Activated naive CD4-positive, alpha-beta T cell treated with anti-CD3 and anti-CD28 coated beads for 36 hours (primary cell): ENCODE data around the gene GABBR1. TPM values are rescaled to one million over a fixed set of nuclear protein-coding genes. Genes with fewer than 3 reads are reported as not detected.

ENCODE experiments used
- CTCF ChIA-PET: fragments of 350-600 bp; sonication (Branson Sonifier 250); formaldehyde crosslinking; loops from one replicate; lab custom pipeline; 2021; ENCODE audit warnings: antibody characterized with exemption; lab: Charles Lee
- DNase-seq: peaks from one replicate; pipeline ENCODE4 v3.0.0-alpha.2; 2020
- H3K27ac Mint-ChIP-seq: one replicate; pipeline ENCODE4 v1.8.0; 2021; ENCODE audit warnings: mild to moderate bottlenecking, mixed read lengths
- H3K27me3 Mint-ChIP-seq: one replicate; pipeline ENCODE4 v1.8.0; 2021; ENCODE audit warnings: low read depth, mixed read lengths
- H3K36me3 Mint-ChIP-seq: one replicate; pipeline ENCODE4 v1.8.0; 2021; ENCODE audit warnings: low read depth, mixed read lengths
- H3K4me1 Mint-ChIP-seq: one replicate; pipeline ENCODE4 v1.8.0; 2021; ENCODE audit warnings: low read depth, mixed read lengths
- H3K4me3 Mint-ChIP-seq: one replicate; pipeline ENCODE4 v1.8.0; 2021; ENCODE audit warnings: mild to moderate bottlenecking, moderate library complexity, mixed read lengths
- H3K9me3 Mint-ChIP-seq: one replicate; pipeline ENCODE4 v1.8.0; 2021; ENCODE audit warnings: mixed read lengths
- intact Hi-C: fragments of 100-400 bp; cut with micrococcal nuclease; formaldehyde crosslinking; loops from one replicate; pipeline ENCODE4 v1.15.1; 2023
- total RNA-seq, 2 experiments: library from RNA; stranded (reverse); gene quantifications; one replicate each; pipeline ENCODE4 v1.2.3, GENCODE V29; 2021

The GABBR1 gene
- total RNA-seq, 2 experiments from 2014 or later = 8.0 to 11.2 TPM

- CTCF ChIA-PET = no interaction called here
- Mint-ChIP-seq H3K27me3 (peaks cover 8% of the 10 kb centered on the region), H3K4me1 (peaks cover 7% of the 10 kb centered on the region), H3K9me3 (peaks cover 2% of the 10 kb centered on the region), H3K4me3 (no peak overlapping the region), H3K27ac (no peak overlapping the region), H3K36me3 (no peaks in the 10 kb centered on the region)
- intact Hi-C loops = no loop called here
- DNase-seq = no peak
Measured at GRCh38 chr6:29517728-29518440, 115.1 kb downstream of the GABBR1 start.

GRCh38 chr6:29517245-29517644 lies 115.7 kb downstream of the GABBR1 start:
- CTCF ChIA-PET = interaction anchor here (1.3 kb wide), 1 partner anchor 133 kb away, joined by 3 read pairs; no protein-coding TSS in a partner anchor
- H3K9me3 Mint-ChIP-seq = no peaks in the 10 kb centered on the region
- peaks cover 4% of the 10 kb centered on the region for H3K27me3 Mint-ChIP-seq
- intact Hi-C loops = no loop called here
- no peak overlapping the region for H3K4me3 Mint-ChIP-seq
- peaks cover 7% of the 10 kb centered on the region for H3K4me1 Mint-ChIP-seq
- no peaks in the 10 kb centered on the region for H3K36me3 Mint-ChIP-seq
- DNase-seq = no peak
- no peak overlapping the region for H3K27ac Mint-ChIP-seq

GRCh38 chr6:29516108-29516507 lies 116.9 kb downstream of the GABBR1 start:
- intact Hi-C loops = no loop called here
- Mint-ChIP-seq H3K9me3 (no peaks in the 10 kb centered on the region), H3K4me1 (peaks cover 7% of the 10 kb centered on the region), H3K36me3 (no peaks in the 10 kb centered on the region), H3K27me3 (peaks cover 4% of the 10 kb centered on the region), H3K27ac (no peak overlapping the region), H3K4me3 (no peak overlapping the region)
- CTCF ChIA-PET = interaction anchor here (1.3 kb wide), 1 partner anchor 134 kb away, joined by 3 read pairs; no protein-coding TSS in a partner anchor
- peak; percentile 71 for DNase-seq

GRCh38 chr6:29510746-29511300 lies 122.2 kb downstream of the GABBR1 start:
- CTCF ChIA-PET = no interaction called here
- Mint-ChIP-seq H3K4me1 (peaks cover 1% of the 10 kb centered on the region), H3K27ac (no peak overlapping the region), H3K4me3 (no peak overlapping the region), H3K9me3 (no peaks in the 10 kb centered on the region), H3K27me3 (peaks cover 5% of the 10 kb centered on the region), H3K36me3 (no peaks in the 10 kb centered on the region)
- intact Hi-C loops = no loop called here
- no peak for DNase-seq

- Mint-ChIP-seq H3K36me3 (no peaks in the 10 kb centered on the region), H3K27ac (no peak overlapping the region), H3K4me1 (no peaks in the 10 kb centered on the region), H3K27me3 (peaks cover 5% of the 10 kb centered on the region), H3K4me3 (no peak overlapping the region), H3K9me3 (no peaks in the 10 kb centered on the region)
- CTCF ChIA-PET = no interaction called here
- intact Hi-C loops = no loop called here
- no peak for DNase-seq
Measured at GRCh38 chr6:29510202-29510601, 122.8 kb downstream of the GABBR1 start.

Other genes with a start within 250 kb of the GABBR1 start
- gene OR12D2, start 237.6 kb downstream of the GABBR1 start, total RNA-seq = not detected
- not detected for gene OR12D1, start 218.3 kb downstream of the GABBR1 start, total RNA-seq
- not detected for gene OR10C1, start 193.9 kb downstream of the GABBR1 start, total RNA-seq
- not detected for gene OR11A1, start 176.1 kb downstream of the GABBR1 start, total RNA-seq
- not detected for gene OR2H1, start 176.0 kb downstream of the GABBR1 start, total RNA-seq
- gene MAS1L, start 145.2 kb downstream of the GABBR1 start, total RNA-seq = not detected
- under 1 TPM in 1 of 2 experiments, not detected in 1; 0.31 TPM for gene UBD, start 73.5 kb downstream of the GABBR1 start, total RNA-seq
- not detected for gene OR2H2, start 48.1 kb downstream of the GABBR1 start, total RNA-seq
- not detected for gene MOG, start 23.9 kb upstream of the GABBR1 start, total RNA-seq
- not detected for gene ZFP57, start 48.0 kb upstream of the GABBR1 start, total RNA-seq
- 100 to 1,000 TPM; 282 to 310 TPM for gene HLA-F, start 90.3 kb upstream of the GABBR1 start, total RNA-seq
- under 1 TPM in 1 of 2 experiments, not detected in 1; 0.22 TPM for gene HLA-G, start 194.6 kb upstream of the GABBR1 start, total RNA-seq